HepG2 (cell line): Measurements from ENCODE around the gene DMTF1. TPM values are rescaled to one million over a fixed set of nuclear protein-coding genes. Genes with fewer than 3 reads are reported as not detected.

Experiments
- ATF2 ChIP-seq: sonication (generic); formaldehyde crosslinking; IDR thresholded peaks from 2 replicates; pipeline ENCODE4 v1.4.0; 2020; ENCODE audit warnings: missing genetic modification reagents
- CCAR2 ChIP-seq: fragments of 200-400 bp; formaldehyde crosslinking; optimal IDR thresholded peaks from 2 replicates; pipeline ENCODE3; 2018; ENCODE audit warnings: low read depth, mild to moderate bottlenecking, low read length, moderate library complexity
- HMG20B ChIP-seq: conservative IDR thresholded peaks from 2 replicates; pipeline ENCODE4 v1.6.1; 2016; ENCODE audit warnings: missing genetic modification reagents, missing compliant biosample characterization
- MXI1 ChIP-seq: IDR thresholded peaks from 3 replicates; pipeline ENCODE4 v1.6.1; 2012; ENCODE audit warnings: low read depth, low read length, inconsistent platforms, borderline replicate concordance
- NCOA1 ChIP-seq: sonication (generic); formaldehyde crosslinking; IDR thresholded peaks from 2 replicates; pipeline ENCODE4 v1.9.0; 2021; ENCODE audit warnings: missing genetic modification reagents
- POGZ ChIP-seq: sonication (generic); formaldehyde crosslinking; IDR thresholded peaks from 2 replicates; pipeline ENCODE4 v1.4.0; 2020; ENCODE audit warnings: mild to moderate bottlenecking, missing genetic modification reagents
- TP53 ChIP-seq: sonication (generic); formaldehyde crosslinking; conservative IDR thresholded peaks from 2 replicates; pipeline ENCODE4 v1.4.0; 2020; ENCODE audit warnings: missing genetic modification reagents
- ZHX2 ChIP-seq, 2 experiments: sonication (generic) in 1 of 2; formaldehyde crosslinking in 1 of 2; IDR thresholded peaks; 2 replicates each; pipeline versions ENCODE4 v1.6.1 to v1.9.0; 2014 to 2022; ENCODE audit warnings: antibody characterized with exemption in 1 of 2, borderline replicate concordance in 1 of 2, inconsistent platforms in 1 of 2, low read depth in 1 of 2, missing genetic modification reagents in 1 of 2
- ZMYM4 ChIP-seq: sonication (generic); formaldehyde crosslinking; IDR thresholded peaks from 2 replicates; pipeline ENCODE4 v1.8.1; 2023; ENCODE audit warnings: mild to moderate bottlenecking, missing genetic modification reagents
- ZNF451 ChIP-seq: sonication (generic); formaldehyde crosslinking; IDR thresholded peaks from 2 replicates; pipeline ENCODE4 v1.5.0; 2020; ENCODE audit warnings: mild to moderate bottlenecking, missing genetic modification reagents
- ZNF598 ChIP-seq: sonication (generic); formaldehyde crosslinking; IDR thresholded peaks from 2 replicates; pipeline ENCODE4 v1.5.1; 2020; ENCODE audit warnings: mild to moderate bottlenecking, missing genetic modification reagents, borderline replicate concordance
- ZNF605 ChIP-seq: sonication (generic); formaldehyde crosslinking; IDR thresholded peaks from 2 replicates; pipeline ENCODE4 v1.8.0; 2022; ENCODE audit warnings: mild to moderate bottlenecking, missing genetic modification reagents
- polyA plus RNA-seq, 8 experiments: library from polyadenylated mRNA; depleted of rRNA in 3 of 8; stranded (reverse) in 7 of 8; unstranded in 1 of 8; fragments of >200 nt; fragmentation: Illumina TruSeq in 4 of 8; extraction: Trizol in 4 of 8; gene quantifications; 2 replicates each; pipeline versions ENCODE4 v1.2.1 to v1.2.3, GENCODE V29; 2011 to 2016; ENCODE audit warnings: low read depth in 4 of 8, missing spikeins in 1 of 8, mixed read lengths in 1 of 8; ENCODE audit not compliant: insufficient read depth in 1 of 8
- total RNA-seq, 5 experiments: library from RNA; depleted of rRNA; stranded (reverse); fragments of >200 nt; fragmentation: Illumina TruSeq; extraction: Trizol; gene quantifications; 2 replicates each; pipeline ENCODE4 v1.2.3, GENCODE V29; 2016; ENCODE audit warnings: low read depth in 1 of 5
- TF ChIP-seq, protein P1 (sequence below): sonication (generic); formaldehyde crosslinking; IDR thresholded peaks from 2 replicates; pipeline ENCODE4 v1.5.1; 2020; ENCODE audit warnings: mild to moderate bottlenecking, missing genetic modification reagents
- TF ChIP-seq, protein P2 (sequence below): sonication (generic); formaldehyde crosslinking; IDR thresholded peaks from 2 replicates; pipeline ENCODE4 v1.9.0; 2022; ENCODE audit warnings: low read depth, missing genetic modification reagents

Gene DMTF1
- total and polyA plus RNA-seq, 2 of the 13 experiments (the other 11 are each of a cell fraction or from before 2014, with no cell fraction given) = 45.8 to 132 TPM

- no peak for TF ChIP-seq ZHX2 (IDR thresholded peaks at IDR 0.05; ENCODE audit: low read depth)
- 0 out of 2 replicates have a peak, but pooled peaks have one; percentile 47 for TF ChIP-seq ZHX2 (CRISPR knock-in tag; IDR thresholded peaks at IDR 0.05; ENCODE audit: borderline replicate concordance)
- TF ChIP-seq TP53 (CRISPR knock-in tag) = 0 out of 2 replicates have a peak, but pooled peaks have one; percentile 14
- TF ChIP-seq POGZ (CRISPR knock-in tag) = peak; percentile 8; the same call in 1 of the 2 replicates
- peak; percentile 1; the same call in 1 of the 3 replicates for TF ChIP-seq MXI1
- TF ChIP-seq ZNF598 = 0 out of 2 replicates have a peak, but pooled peaks have one; percentile 6
- TF ChIP-seq ZNF451 = no peak
- TF ChIP-seq ZMYM4 (CRISPR knock-in tag) = peak; percentile 6; the same call in 1 of the 2 replicates
- no peak for TF ChIP-seq ATF2
- TF ChIP-seq NCOA1 (CRISPR knock-in tag) = 0 out of 2 replicates have a peak, but pooled peaks have one; percentile 9
- peak; percentile 56; the same call in 1 of the 2 replicates for TF ChIP-seq ZNF605 (CRISPR knock-in tag)
- TF ChIP-seq HMG20B (CRISPR knock-in tag) = peak; percentile 7; the same call in 1 of the 2 replicates
- TF ChIP-seq, protein P1, sequence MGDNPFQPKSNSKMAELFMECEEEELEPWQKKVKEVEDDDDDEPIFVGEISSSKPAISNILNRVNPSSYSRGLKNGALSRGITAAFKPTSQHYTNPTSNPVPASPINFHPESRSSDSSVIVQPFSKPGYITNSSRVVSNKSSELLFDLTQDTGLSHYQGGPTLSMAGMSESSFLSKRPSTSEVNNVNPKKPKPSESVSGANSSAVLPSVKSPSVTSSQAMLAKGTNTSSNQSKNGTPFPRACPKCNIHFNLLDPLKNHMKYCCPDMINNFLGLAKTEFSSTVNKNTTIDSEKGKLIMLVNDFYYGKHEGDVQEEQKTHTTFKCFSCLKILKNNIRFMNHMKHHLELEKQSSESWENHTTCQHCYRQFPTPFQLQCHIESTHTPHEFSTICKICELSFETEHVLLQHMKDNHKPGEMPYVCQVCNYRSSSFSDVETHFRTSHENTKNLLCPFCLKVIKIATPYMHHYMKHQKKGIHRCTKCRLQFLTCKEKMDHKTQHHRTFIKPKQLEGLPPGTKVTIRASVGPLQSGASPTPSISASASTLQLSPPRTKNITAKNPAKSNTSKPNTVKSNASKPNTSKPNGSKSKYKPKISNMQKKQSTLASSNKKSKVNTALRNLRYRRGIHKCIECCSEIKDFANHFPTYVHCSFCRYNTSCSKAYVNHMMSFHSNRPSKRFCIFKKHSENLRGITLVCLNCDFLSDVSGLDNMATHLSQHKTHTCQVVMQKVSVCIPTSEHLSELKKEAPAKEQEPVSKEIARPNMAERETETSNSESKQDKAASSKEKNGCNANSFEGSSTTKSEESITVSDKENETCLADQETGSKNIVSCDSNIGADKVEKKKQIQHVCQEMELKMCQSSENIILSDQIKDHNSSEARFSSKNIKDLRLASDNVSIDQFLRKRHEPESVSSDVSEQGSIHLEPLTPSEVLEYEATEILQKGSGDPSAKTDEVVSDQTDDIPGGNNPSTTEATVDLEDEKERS = no peak
- TF ChIP-seq CCAR2 = no peak
- TF ChIP-seq, protein P2, sequence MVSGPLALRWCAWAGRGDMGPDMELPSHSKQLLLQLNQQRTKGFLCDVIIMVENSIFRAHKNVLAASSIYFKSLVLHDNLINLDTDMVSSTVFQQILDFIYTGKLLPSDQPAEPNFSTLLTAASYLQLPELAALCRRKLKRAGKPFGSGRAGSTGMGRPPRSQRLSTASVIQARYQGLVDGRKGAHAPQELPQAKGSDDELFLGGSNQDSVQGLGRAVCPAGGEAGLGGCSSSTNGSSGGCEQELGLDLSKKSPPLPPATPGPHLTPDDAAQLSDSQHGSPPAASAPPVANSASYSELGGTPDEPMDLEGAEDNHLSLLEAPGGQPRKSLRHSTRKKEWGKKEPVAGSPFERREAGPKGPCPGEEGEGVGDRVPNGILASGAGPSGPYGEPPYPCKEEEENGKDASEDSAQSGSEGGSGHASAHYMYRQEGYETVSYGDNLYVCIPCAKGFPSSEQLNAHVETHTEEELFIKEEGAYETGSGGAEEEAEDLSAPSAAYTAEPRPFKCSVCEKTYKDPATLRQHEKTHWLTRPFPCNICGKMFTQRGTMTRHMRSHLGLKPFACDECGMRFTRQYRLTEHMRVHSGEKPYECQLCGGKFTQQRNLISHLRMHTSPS (CRISPR knock-in tag) = peak; percentile 2; the same call in 1 of the 2 replicates
These were observed 68.5 kb downstream of the DMTF1 start (continued) for GRCh38 chr7:87220734-87221215.
